ENCODE measurements around the gene CCDC152.
"Not testable (repeated sequence)": the region's sequence is repeated elsewhere in the genome, so short reads cannot be mapped to it uniquely, and the experiment has no call there.

Gene CCDC152

DNA sequence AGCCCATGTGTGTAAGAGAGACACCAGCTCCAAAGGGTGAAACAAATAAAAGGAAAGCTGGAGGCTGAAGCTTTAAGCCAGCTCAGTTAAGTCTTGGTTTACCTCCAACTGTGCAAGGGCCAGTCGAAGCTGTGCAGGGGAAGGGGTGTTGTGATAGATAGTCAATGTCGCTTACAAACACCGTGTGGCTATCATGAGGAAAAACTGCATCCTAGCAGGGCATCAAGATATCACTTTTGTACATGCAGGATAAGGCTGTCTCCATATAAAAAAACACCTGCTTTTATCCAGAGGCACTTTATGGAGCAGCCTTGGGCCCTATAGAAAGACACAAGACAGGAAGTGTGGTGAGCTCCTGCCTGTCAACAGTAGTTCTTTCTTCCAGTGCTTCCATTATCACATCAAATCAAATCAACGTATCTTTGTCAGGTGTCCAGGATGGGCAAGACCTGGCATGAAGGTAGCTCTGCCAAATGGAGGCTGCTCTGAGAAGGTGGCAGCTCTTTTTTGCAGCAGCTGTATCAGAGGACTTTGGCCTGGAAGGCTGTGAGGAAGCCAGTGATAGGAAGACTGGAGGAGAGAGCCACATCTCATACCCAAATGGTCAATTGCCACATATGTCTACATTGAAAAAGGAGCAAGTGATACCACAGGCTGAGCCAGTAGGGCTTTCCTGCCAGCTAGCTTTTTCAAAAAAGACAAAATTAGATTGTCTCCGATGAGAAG, 84.4 kb downstream of the CCDC152 start:
- no peak for DNase-seq (ENCODE audit: low read depth)
- H3K4me3 ChIP-seq (ENCODE audit: low read depth, low read length): no peak overlapping the region

GRCh38 chr5:42842921-42843641, 86.5 kb downstream of the CCDC152 start:
- H3K4me3 ChIP-seq (ENCODE audit: low read depth, low read length): no peak overlapping the region
- DNase-seq (ENCODE audit: low read depth): no peak

- no peak overlapping the region for H3K4me3 ChIP-seq (ENCODE audit: low read depth, low read length)
- no peak for DNase-seq (ENCODE audit: low read depth)
These were observed 87.2 kb downstream of the CCDC152 start for GRCh38 chr5:42843675-42844292.

- H3K4me3 ChIP-seq (ENCODE audit: low read depth, low read length); DNase-seq (ENCODE audit: low read depth): not testable (repeated sequence)
These were observed 87.8 kb downstream of the CCDC152 start for GRCh38 chr5:42844408-42844807.

DNA sequence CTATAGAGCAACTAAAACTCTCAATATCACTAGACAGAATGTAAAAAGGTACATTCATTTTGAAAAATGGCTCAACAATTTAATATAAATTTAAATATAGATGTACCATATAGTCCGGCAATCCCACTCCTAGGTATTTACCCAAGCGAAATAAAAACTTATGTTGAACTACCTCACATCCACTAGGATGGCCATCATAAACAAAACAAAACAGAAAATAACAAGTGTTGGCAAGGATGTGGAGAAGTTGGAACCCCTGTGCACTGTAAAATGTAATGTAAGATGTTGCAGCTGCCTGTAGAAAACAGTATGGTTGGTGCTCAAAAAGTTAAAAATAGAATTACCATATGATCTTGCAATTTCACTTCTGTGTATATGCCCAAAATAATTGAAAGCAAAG, 91.9 kb downstream of the CCDC152 start:
- no peak overlapping the region for H3K4me3 ChIP-seq (ENCODE audit: low read depth, low read length)
- DNase-seq (ENCODE audit: low read depth): no peak

- DNase-seq (ENCODE audit: low read depth): no peak
- no peak overlapping the region for H3K4me3 ChIP-seq (ENCODE audit: low read depth, low read length)
These were observed 94.9 kb downstream of the CCDC152 start for GRCh38 chr5:42851481-42851880.

Data from skeletal muscle cell (primary cell).